Smooth muscle cell (in vitro differentiated cells): Measurements from ENCODE around the gene PLD4. TPM values are rescaled to one million over a fixed set of nuclear protein-coding genes. Genes with fewer than 3 reads are reported as not detected.
A peak's percentile ranks its signal among the peaks of the same experiment; 100 is the strongest.

Experiments
- DNase-seq: peaks from one replicate; lab custom pipeline; 2025; ENCODE audit not compliant: unreplicated experiment; lab: John Stamatoyannopoulos, UW
- H2AFZ ChIP-seq: fragments of 200-600 bp; sonication (generic); 2 replicates; pipeline ENCODE4 v1.6.0; 2016; ENCODE audit warnings: antibody characterized with exemption, low read depth, mild to moderate bottlenecking
- H3F3A ChIP-seq: fragments of 200-600 bp; sonication (generic); 2 replicates; pipeline ENCODE4 v1.6.0; 2017; ENCODE audit warnings: antibody characterized with exemption, low read depth
- H3K27ac ChIP-seq: fragments of 200-600 bp; sonication (generic); 2 replicates; pipeline ENCODE4 v1.5.1; 2016; ENCODE audit warnings: low read depth, mild to moderate bottlenecking
- H3K27me3 ChIP-seq: fragments of 200-600 bp; sonication (generic); 2 replicates; pipeline ENCODE4 v1.6.1; 2016; ENCODE audit warnings: low read depth, mild to moderate bottlenecking
- H3K36me3 ChIP-seq: fragments of 200-600 bp; sonication (generic); 2 replicates; pipeline ENCODE4 v1.5.1; 2016; ENCODE audit warnings: low read depth
- H3K4me1 ChIP-seq: fragments of 200-600 bp; sonication (generic); 2 replicates; pipeline ENCODE4 v1.5.1; 2016; ENCODE audit warnings: low read depth
- H3K4me2 ChIP-seq: fragments of 200-600 bp; sonication (generic); 2 replicates; pipeline ENCODE4 v1.6.0; 2016; ENCODE audit warnings: mild to moderate bottlenecking
- H3K4me3 ChIP-seq: fragments of 200-600 bp; sonication (generic); 2 replicates; pipeline ENCODE4 v1.5.1; 2016; ENCODE audit warnings: mild to moderate bottlenecking
- H3K79me2 ChIP-seq: fragments of 200-600 bp; sonication (generic); 2 replicates; pipeline ENCODE4 v1.6.0; 2016; ENCODE audit warnings: low read depth, mild to moderate bottlenecking
- H3K9ac ChIP-seq: fragments of 200-600 bp; sonication (generic); 2 replicates; pipeline ENCODE4 v1.6.0; 2016; ENCODE audit warnings: low read depth
- H3K9me3 ChIP-seq: fragments of 200-600 bp; sonication (generic); replicated peaks from 2 replicates; pipeline ENCODE4 v1.5.1; 2016; ENCODE audit warnings: low read depth
- H4K20me1 ChIP-seq: fragments of 200-600 bp; sonication (generic); 2 replicates; pipeline ENCODE4 v1.6.0; 2016; ENCODE audit warnings: low read depth
- CTCF ChIP-seq: fragments of 200-600 bp; sonication (generic); IDR thresholded peaks from 2 replicates; pipeline ENCODE4 v1.5.1; 2017; ENCODE audit warnings: borderline replicate concordance, mild to moderate bottlenecking, antibody characterized with exemption; ENCODE audit not compliant: insufficient read depth, poor library complexity, severe bottlenecking
- WGBS: methylation state at CpG from one replicate; pipeline ENCODE4 v1.1.7; 2016; ENCODE audit warnings: low lambda C conversion rate; 5-methylcytosine and 5-hydroxymethylcytosine counted together
- polyA plus RNA-seq: library from polyadenylated mRNA; unstranded; fragments of >200 nt; fragmentation: Nextera tagmentation; extraction: Ambion mirVana; gene quantifications from 2 replicates; pipeline ENCODE4 v1.2.1, GENCODE V29; 2016
- total RNA-seq: library from RNA; depleted of rRNA; stranded (reverse); fragments of >200 nt; gene quantifications from 2 replicates; pipeline ENCODE4 v1.2.3, GENCODE V29; 2014

PLD4 gene
- total and polyA plus RNA-seq, 2 experiments from 2014 or later: 0.06 to 0.09 TPM

DNA sequence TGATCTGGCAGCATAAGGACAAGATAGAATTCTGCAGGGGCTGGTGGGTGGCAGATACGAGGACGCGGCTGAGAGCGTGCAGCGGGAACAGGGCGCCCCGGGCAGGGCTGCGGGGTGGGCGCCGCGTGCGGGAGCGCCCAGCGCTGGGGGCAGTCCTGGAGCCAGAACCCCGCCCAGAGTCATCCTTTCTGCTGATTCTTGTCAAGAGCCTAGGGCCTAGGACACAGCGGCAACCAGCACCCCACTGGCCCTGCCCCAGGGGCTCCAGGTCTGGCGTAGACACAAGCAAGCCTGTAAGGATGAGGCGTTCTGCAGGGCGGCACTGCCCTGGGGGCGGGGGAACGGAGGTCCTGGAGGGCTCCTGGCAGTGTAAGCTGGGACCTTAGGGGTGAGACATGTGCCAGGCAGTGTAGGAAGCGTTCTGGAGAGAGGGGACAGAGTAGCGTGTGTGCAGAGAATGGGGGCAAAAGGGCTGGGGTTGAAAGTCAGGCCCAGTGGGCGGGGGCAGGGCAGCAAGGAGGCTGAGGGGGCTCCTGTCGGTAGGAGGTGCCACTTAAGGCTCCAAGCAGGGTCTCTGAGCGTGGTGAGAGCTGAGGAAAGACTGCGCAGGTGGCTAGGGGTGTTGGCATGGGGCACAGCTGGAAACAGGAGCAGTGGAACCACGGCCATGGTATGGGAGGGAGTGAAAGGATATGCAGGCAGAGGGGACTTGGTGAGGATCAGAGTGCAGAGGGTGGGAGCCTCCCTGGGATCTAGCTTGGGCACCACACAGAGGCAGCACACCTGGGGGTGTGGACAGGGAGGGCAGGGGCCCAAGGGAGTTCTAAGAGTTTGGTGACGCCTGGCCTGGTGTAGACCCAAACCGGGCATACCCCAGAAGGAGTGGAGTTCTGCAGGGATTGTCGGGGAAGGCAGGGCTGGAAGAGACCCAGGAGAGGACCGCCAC lies 54.3 kb downstream of the PLD4 start:
- H3F3A ChIP-seq: no peaks in the 10 kb centered on the region
- no peak overlapping the region for H3K27ac ChIP-seq
- 41% methylated on average over 30 of the region's 32 CpGs for WGBS
- no peak for DNase-seq
- no peaks in the 10 kb centered on the region for H3K79me2 ChIP-seq
- peak overlapping the region; percentile 60 for H3K4me3 ChIP-seq
- no peaks in the 10 kb centered on the region for H3K9me3 ChIP-seq
- no peaks in the 10 kb centered on the region for H4K20me1 ChIP-seq
- H3K9ac ChIP-seq: no peak overlapping the region
- H3K4me1 ChIP-seq: peaks cover 10% of the 10 kb centered on the region
- TF ChIP-seq CTCF: no peak
- no peaks in the 10 kb centered on the region for H3K36me3 ChIP-seq
- peak overlapping the region; percentile 99 for H3K4me2 ChIP-seq
- H2AFZ ChIP-seq: peak overlapping the region; percentile 94
- H3K27me3 ChIP-seq: no peaks in the 10 kb centered on the region

DNA sequence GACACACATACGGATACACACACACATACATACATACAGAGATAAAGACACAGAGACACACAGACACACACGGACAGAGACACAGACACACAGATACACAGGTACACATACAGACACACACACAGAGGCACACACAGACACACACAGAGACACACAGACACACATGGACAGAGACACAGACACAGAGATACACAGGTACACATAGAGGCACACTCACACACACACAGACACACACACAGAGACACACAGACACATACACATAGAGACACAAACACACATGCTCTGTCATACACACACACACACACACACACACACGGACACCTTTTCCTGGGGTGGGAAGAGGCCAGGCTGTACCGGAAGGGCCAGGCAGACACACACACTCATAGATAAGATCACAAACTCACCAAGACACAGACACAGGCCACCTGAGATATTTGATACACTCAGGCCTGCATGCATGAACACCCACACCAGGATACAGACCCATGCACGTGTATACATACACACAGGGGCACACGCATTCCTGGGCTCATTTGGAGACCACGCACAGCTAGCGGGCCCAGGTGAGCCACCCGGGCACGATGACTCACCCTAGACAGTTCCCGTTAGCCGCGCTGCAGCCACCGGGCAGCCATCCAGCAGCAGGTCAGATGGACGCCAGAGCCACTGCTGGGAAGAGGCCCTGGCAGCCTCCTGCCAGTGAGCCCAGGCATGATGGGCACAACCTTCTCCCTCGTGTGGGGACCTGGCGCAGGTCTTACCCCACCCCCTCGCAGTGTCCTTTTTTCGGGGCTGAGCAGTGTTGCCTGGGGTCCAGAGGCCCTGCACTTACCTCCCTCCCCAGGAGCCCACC lies 55.3 kb downstream of the PLD4 start:
- H3K4me2 ChIP-seq: no peak overlapping the region
- H3K9ac ChIP-seq: no peak overlapping the region
- no peaks in the 10 kb centered on the region for H3K27me3 ChIP-seq
- no peaks in the 10 kb centered on the region for H3F3A ChIP-seq
- DNase-seq: no peak
- no peaks in the 10 kb centered on the region for H3K9me3 ChIP-seq
- H3K4me3 ChIP-seq: no peak overlapping the region
- 85% methylated on average over 19 of the region's 19 CpGs for WGBS
- peaks cover 8% of the 10 kb centered on the region for H3K4me1 ChIP-seq
- H3K79me2 ChIP-seq: no peaks in the 10 kb centered on the region
- no peak overlapping the region for H3K27ac ChIP-seq
- no peak overlapping the region for H2AFZ ChIP-seq
- H3K36me3 ChIP-seq: no peaks in the 10 kb centered on the region
- TF ChIP-seq CTCF: no peak
- no peaks in the 10 kb centered on the region for H4K20me1 ChIP-seq

- no peaks in the 10 kb centered on the region for H3K36me3 ChIP-seq
- no peak overlapping the region for H3K27ac ChIP-seq
- H3K4me2 ChIP-seq: no peak overlapping the region
- H2AFZ ChIP-seq: no peak overlapping the region
- H4K20me1 ChIP-seq: no peaks in the 10 kb centered on the region
- H3K4me3 ChIP-seq: no peak overlapping the region
- no peaks in the 10 kb centered on the region for H3F3A ChIP-seq
- H3K27me3 ChIP-seq: no peaks in the 10 kb centered on the region
- H3K4me1 ChIP-seq: peaks cover 8% of the 10 kb centered on the region
- no peak for DNase-seq
- no peak for TF ChIP-seq CTCF
- no peaks in the 10 kb centered on the region for H3K79me2 ChIP-seq
- H3K9me3 ChIP-seq: no peaks in the 10 kb centered on the region
- no peak overlapping the region for H3K9ac ChIP-seq
- 91% methylated on average over 22 of the region's 22 CpGs for WGBS
Observed at GRCh38 chr14:104980611-104981531, 56.2 kb downstream of the PLD4 start.
